HFF-Myc (cell line): ENCODE results near the gene PDE1A.

Experiments used
- DNase-seq: peaks from one replicate; pipeline ENCODE4 v3.0.0-alpha.2; 2011; ENCODE audit warnings: low read depth; ENCODE audit errors: extremely low read depth
- H3K4me3 ChIP-seq: replicated peaks from 2 replicates; pipeline ENCODE4 v1.5.1; 2011; ENCODE audit warnings: low read depth, mild to moderate bottlenecking, control low read depth, low read length
- TF ChIP-seq, protein P1 (sequence below): IDR thresholded peaks from 2 replicates; pipeline ENCODE4 v1.5.1; 2012; ENCODE audit warnings: mild to moderate bottlenecking, low read depth, low read length, control low read depth; ENCODE audit errors: missing control alignments

The PDE1A gene

DNA sequence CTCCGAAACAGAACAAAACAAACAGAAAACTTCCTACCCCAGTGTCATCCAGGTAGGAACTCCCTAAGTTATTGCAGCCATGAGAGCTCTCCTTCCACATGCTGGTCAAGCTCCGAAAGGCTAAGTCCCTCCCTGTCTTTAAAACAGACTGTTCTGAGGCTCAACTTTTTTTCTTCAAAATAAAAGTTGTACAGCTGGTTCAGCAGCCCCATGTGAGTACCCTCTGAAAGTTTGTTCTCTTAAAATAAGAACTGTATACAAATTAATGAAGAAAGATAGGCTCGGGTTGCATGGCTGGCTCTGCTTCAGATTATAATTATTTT, at the start of gene PDE1A:
PDE1A (minus strand) TSS at position 119 of the 323 bp plus-strand sequence.
- H3K4me3 ChIP-seq = no peak within 1 kb of the TSS
- TF ChIP-seq, protein P1, sequence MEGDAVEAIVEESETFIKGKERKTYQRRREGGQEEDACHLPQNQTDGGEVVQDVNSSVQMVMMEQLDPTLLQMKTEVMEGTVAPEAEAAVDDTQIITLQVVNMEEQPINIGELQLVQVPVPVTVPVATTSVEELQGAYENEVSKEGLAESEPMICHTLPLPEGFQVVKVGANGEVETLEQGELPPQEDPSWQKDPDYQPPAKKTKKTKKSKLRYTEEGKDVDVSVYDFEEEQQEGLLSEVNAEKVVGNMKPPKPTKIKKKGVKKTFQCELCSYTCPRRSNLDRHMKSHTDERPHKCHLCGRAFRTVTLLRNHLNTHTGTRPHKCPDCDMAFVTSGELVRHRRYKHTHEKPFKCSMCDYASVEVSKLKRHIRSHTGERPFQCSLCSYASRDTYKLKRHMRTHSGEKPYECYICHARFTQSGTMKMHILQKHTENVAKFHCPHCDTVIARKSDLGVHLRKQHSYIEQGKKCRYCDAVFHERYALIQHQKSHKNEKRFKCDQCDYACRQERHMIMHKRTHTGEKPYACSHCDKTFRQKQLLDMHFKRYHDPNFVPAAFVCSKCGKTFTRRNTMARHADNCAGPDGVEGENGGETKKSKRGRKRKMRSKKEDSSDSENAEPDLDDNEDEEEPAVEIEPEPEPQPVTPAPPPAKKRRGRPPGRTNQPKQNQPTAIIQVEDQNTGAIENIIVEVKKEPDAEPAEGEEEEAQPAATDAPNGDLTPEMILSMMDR = no peak
- DNase-seq = no peak

DNA sequence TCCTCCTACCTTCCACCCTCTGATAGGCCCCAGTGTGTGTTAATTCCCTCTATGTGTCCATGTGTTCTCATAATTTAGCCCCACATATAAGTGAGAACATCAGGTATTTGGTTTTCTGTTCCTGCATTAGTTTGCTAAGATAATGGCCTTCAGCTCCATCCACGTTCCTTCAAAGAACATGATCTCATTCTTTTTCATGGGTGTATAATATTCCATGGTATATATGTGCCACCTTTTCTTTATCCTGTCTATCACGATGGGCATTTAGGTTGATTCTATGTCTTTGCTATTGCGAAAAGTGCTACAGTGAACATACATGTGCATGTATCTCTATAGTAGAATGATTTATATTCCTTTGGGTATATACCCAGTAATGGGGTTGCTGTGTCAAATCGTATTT, 46.8 kb upstream of the PDE1A start:
- no peak overlapping the region for H3K4me3 ChIP-seq
- no peak for DNase-seq
- TF ChIP-seq, protein P1 = no peak

DNA sequence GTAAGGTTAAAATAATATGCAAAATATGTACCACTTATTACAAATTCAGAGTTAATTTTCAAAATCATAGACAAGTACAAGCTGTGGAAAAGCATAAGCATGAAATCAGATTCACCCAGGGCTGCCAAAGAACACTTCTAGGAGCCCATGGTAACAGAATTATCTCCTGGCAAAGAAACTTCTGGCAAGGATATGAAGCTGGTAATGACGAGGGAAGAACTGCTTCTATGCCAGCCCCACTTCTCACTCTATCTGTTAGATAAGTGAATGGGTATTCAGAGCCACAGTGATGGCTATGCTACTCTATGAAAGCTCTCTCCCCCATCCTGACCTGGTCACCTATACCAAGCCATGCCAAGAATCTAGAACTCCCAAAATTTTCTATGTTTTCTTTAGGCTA, 36.9 kb upstream of the PDE1A start:
- no peak overlapping the region for H3K4me3 ChIP-seq
- TF ChIP-seq, protein P1 = no peak
- DNase-seq = no peak

DNA sequence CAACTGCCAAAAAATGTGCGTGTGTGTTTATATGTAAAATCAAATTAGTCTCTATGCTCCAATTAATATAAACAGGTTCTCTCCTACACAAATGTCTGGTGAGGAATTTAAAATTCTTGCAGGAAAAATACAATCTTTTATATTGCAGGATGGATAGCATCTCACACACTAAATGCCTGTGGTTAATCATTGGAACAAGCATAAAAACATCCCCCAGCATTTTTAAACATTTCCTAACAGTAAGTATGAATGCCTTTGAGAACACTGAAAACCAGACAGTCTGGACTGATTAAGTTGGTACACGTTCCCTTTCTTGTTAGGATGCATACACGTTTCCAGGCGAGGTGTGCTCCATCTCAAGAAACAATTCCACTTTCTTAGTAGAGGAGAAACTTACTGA, 29.9 kb upstream of the PDE1A start:
- H3K4me3 ChIP-seq = no peak overlapping the region
- TF ChIP-seq, protein P1 = no peak
- no peak for DNase-seq

DNA sequence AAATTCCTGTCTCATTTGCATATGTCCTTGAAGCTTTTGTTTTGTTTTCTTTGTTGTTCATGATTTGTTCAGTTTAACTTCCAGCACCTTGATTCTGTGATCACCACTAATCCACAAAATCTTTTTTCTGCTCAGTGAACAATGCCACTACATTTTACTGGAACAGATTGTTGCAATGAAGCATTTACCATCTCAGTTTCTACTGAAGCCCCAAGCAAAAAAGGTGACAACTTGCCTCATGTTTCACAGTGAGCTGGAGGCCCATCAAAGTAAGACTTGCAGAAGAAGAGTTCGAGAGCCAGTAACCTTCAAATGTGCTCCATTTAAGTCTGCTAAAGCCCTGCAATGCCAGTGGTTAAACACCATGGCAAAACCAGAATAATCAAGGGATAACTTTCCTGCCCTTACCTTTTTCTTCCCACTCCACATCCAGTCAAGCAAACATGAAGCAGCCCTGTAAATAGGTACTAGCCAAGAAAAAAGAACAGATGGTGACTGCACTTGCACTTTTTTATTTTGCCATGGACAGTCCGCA, 25.7 kb upstream of the PDE1A start:
- DNase-seq = no peak
- H3K4me3 ChIP-seq = no peak overlapping the region
- TF ChIP-seq, protein P1 = no peak

DNA sequence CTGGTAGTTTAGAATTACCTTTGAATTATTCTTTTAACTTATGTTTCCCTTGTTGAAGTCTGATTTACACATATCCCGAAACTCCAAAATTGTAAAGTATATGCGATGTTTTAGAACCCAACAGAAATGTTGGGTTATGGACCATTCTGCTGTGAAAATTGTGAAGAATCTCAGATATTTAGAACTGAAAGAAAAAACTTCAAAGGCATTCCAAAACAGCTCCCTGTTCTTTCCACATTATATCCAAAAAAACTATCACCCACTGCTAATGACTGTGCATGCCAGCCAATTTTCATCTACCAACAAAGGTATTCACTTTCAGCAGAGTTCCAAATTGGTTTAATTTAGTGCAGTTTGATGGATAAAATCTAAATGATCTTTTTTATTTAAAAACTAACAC, 21.5 kb upstream of the PDE1A start:
- TF ChIP-seq, protein P1 = no peak
- no peak for DNase-seq
- no peak overlapping the region for H3K4me3 ChIP-seq

DNA sequence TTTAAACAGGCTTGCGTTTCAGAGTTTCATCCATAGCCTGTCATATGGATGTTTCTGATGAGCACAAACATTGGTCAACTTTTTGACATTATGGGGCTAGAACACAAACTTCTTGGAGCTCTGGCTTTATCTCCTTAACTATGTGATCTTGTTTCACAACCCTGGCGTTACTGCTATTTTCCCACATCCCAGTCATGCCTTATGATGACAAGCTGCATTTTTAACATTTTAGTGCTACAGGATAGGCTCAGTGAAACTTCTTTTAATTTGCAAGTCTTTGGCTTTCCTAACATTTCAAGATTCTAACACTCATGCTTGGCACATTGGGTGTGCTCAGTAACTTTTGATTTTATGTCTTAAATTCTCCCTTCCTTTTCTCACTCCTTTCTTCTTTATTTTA, 21.0 kb upstream of the PDE1A start:
- no peak overlapping the region for H3K4me3 ChIP-seq
- no peak for DNase-seq
- TF ChIP-seq, protein P1 = no peak
